Stimulated activated naive B cell treated with anti-CD40 and anti-IgM and Interleukin-4, amounts not matched to agents 10 μg/mL and 1 μg/mL and 100 μg/mL, for 72 hours (primary cell): ENCODE measurements around the gene OXSR1.

Experiments used
- ATAC-seq, 2 donors: fragments of 150-1000 bp; cut with Tn5 transposase; replicated peaks; 2 replicates each; pipeline ENCODE4 v1.10.0; 2021; ENCODE audit warnings: moderate library complexity in 1 of 2
- DNase-seq: peaks from one replicate; pipeline ENCODE4 v3.0.0; 2021
- H3K27ac Mint-ChIP-seq: one replicate; pipeline ENCODE4 v1.8.0; 2022; ENCODE audit warnings: mild to moderate bottlenecking, mixed read lengths
- H3K27me3 Mint-ChIP-seq, 2 donors: one replicate each; pipeline ENCODE4 v1.8.0; 2022; ENCODE audit warnings: mixed read lengths in 2 of 2
- H3K36me3 Mint-ChIP-seq, 2 donors: one replicate each; pipeline ENCODE4 v1.8.0; 2022; ENCODE audit warnings: mixed read lengths in 2 of 2, mild to moderate bottlenecking in 1 of 2
- H3K4me1 Mint-ChIP-seq, 2 donors: one replicate each; pipeline ENCODE4 v1.8.0; 2022; ENCODE audit warnings: mixed read lengths in 2 of 2, mild to moderate bottlenecking in 1 of 2
- H3K4me3 Mint-ChIP-seq, 2 donors: one replicate each; pipeline ENCODE4 v1.8.0; 2022; ENCODE audit warnings: mild to moderate bottlenecking in 2 of 2, mixed read lengths in 2 of 2, moderate library complexity in 1 of 2
- H3K9me3 Mint-ChIP-seq, 2 donors: one replicate each; pipeline ENCODE4 v1.8.0; 2022; ENCODE audit warnings: mixed read lengths in 2 of 2, mild to moderate bottlenecking in 1 of 2

OXSR1 gene

GRCh38 chr3:38164952-38165721 is at the start of gene OXSR1:
OXSR1 (plus strand) TSS chr3:38165537; CDS start chr3:38165877, 340 bp downstream.
- H3K4me1 Mint-ChIP-seq = peaks cover 38 to 50% of the 10 kb centered on the region in 2 donors
- H3K27ac Mint-ChIP-seq = peak within 1 kb of the TSS; percentile 99
- H3K9me3 Mint-ChIP-seq = no peaks in the 10 kb centered on the region
- H3K4me3 Mint-ChIP-seq = peak within 1 kb of the TSS; percentile 96 to 97
- DNase-seq = peak; percentile 96
- no peaks in the 10 kb centered on the region for H3K27me3 Mint-ChIP-seq
- peak; percentile 89 to 92 for ATAC-seq
- peaks cover 11 to 24% of the 10 kb centered on the region in 2 donors for H3K36me3 Mint-ChIP-seq

- H3K27me3 Mint-ChIP-seq = no peaks in the 10 kb centered on the region
- peaks cover 27% of the 10 kb centered on the region in 2 donors for H3K36me3 Mint-ChIP-seq
- peak overlapping the region in 1 of 2 donors; percentile 13 for H3K4me3 Mint-ChIP-seq
- peaks cover 24 to 30% of the 10 kb centered on the region in 2 donors for H3K4me1 Mint-ChIP-seq
- no peaks in the 10 kb centered on the region for H3K9me3 Mint-ChIP-seq
- peak overlapping the region; percentile 65 for H3K27ac Mint-ChIP-seq
- DNase-seq = no peak
- peak; percentile 31 to 54 for ATAC-seq
Measured at GRCh38 chr3:38115645-38116427, 49.5 kb upstream of the OXSR1 start.

DNA sequence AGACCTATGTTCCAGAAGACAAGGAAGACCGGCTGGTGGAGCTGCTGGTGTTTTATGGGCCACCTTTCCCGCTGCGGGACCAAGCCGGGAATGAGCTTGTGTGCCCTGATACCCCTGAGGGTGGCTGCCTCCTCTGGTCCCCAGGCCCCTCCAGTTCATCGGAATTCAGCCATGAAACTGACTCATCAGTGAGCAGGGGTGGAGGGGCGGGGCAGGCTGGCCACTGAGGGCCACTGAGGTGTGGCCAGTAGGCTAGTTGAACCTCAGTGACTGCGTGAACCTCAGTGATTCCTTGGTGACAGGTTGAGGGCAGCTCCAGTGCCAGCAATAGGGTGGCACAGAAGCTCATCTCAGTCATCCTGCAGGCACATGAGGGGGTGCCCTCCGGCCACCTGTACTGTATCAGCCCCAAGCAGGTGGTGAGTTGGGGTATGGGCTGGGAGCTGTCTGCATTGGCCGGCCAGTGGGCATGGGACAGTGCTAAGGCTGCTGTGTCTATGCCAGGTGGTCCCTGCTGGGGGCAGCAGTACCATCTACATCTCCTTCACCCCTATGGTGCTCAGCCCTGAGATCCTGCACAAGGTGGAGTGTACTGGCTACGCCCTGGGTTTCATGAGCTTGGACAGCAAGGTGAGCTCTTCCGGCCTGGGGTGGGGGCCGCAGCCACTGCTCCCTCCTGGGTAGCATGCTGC is 48.7 kb upstream of the OXSR1 start:
- Mint-ChIP-seq H3K27ac (no peak overlapping the region), H3K36me3 (peaks cover 27 to 30% of the 10 kb centered on the region in 2 donors), H3K9me3 (no peaks in the 10 kb centered on the region), H3K27me3 (no peaks in the 10 kb centered on the region), H3K4me3 (no peak overlapping the region), H3K4me1 (peaks cover 24 to 33% of the 10 kb centered on the region in 2 donors)
- ATAC-seq (no peak), DNase-seq (no peak)

- Mint-ChIP-seq H3K4me1 (peaks cover 24 to 33% of the 10 kb centered on the region in 2 donors), H3K27me3 (no peaks in the 10 kb centered on the region), H3K27ac (peak overlapping the region; percentile 69), H3K4me3 (no peak overlapping the region), H3K36me3 (peaks cover 31 to 36% of the 10 kb centered on the region in 2 donors), H3K9me3 (no peaks in the 10 kb centered on the region)
- DNase-seq = no peak
- ATAC-seq = no peak
Measured at GRCh38 chr3:38117163-38117716, 48.1 kb upstream of the OXSR1 start.

GRCh38 chr3:38117748-38118420 is 47.5 kb upstream of the OXSR1 start:
- H3K4me1 Mint-ChIP-seq = peaks cover 24 to 33% of the 10 kb centered on the region in 2 donors
- no peaks in the 10 kb centered on the region for H3K27me3 Mint-ChIP-seq
- ATAC-seq (peak; percentile 78 to 81), DNase-seq (peak; percentile 46)
- peaks cover 34 to 42% of the 10 kb centered on the region in 2 donors for H3K36me3 Mint-ChIP-seq
- H3K27ac Mint-ChIP-seq = peak overlapping the region; percentile 22
- H3K9me3 Mint-ChIP-seq = no peaks in the 10 kb centered on the region
- H3K4me3 Mint-ChIP-seq = no peak overlapping the region

- no peaks in the 10 kb centered on the region for H3K27me3 Mint-ChIP-seq
- H3K36me3 Mint-ChIP-seq = peaks cover 39 to 47% of the 10 kb centered on the region in 2 donors
- H3K4me3 Mint-ChIP-seq = no peak overlapping the region
- H3K27ac Mint-ChIP-seq = peak overlapping the region; percentile 22
- no peak for ATAC-seq
- DNase-seq = no peak
- H3K9me3 Mint-ChIP-seq = no peaks in the 10 kb centered on the region
- H3K4me1 Mint-ChIP-seq = peaks cover 24 to 33% of the 10 kb centered on the region in 2 donors
Measured at GRCh38 chr3:38118421-38119247, 46.7 kb upstream of the OXSR1 start.

DNA sequence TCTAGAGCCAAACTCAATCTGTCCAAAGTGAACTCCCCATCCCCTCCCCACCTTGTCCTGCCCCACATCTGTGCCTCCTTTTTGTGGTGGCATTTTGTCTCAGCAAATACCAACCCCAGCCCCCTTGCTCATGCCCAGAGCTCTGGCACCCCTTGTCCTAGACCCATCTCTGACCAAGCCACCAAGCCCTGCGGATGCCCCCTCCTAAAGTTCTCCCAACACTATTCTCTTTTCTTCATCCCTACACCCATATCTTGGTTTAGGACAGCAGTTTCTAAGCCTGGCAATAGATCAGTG is 46.1 kb upstream of the OXSR1 start:
- ATAC-seq = no peak
- DNase-seq = no peak
- Mint-ChIP-seq H3K4me3 (no peak overlapping the region), H3K27ac (peak overlapping the region; percentile 6), H3K27me3 (no peaks in the 10 kb centered on the region), H3K4me1 (peaks cover 24 to 33% of the 10 kb centered on the region in 2 donors), H3K9me3 (no peaks in the 10 kb centered on the region), H3K36me3 (peaks cover 39 to 47% of the 10 kb centered on the region in 2 donors)

DNA sequence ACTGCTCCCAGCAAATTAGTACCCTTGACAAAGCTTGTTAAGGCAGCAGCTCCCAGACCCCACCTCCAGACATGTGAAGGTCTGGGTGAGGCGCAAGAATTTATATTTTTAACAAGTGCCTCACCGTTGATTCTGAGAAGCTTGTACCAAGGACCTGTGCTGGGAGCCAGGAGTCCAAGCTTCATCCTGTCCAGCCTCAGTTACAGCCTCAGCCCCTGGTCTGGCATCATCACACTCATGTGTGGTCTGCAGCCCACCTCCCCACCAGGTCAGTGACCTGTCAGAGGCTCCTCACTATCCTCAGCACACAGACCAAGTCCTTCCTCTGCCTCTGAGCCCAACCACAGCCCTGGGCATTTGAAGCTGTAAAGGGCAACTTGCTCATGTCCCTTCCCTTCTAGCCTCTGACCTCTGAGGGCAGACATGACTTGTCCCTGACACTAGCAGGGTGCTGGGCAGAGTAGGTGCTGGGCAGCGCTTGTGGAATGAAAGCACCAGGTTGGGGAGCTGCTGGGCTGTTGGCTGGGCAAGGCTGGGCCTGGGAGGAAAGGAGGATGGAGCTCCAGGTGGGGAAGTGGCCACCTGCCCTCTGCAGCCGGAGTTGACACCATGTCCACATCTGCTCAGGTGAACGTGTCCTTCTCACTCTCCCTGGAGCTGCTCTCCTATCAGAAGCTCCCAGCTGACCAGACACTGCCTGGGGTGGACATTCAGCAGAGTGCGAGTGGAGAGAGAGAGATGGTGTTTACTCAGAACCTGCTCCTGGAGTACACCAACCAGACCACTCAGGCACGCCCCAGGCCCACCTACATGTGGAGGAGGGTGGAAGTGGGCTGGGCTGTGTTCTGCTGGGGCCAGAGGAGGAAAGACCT is 45.3 kb upstream of the OXSR1 start:
- Mint-ChIP-seq H3K4me1 (peaks cover 20 to 26% of the 10 kb centered on the region in 2 donors), H3K27ac (no peak overlapping the region), H3K4me3 (no peak overlapping the region), H3K36me3 (peaks cover 43 to 52% of the 10 kb centered on the region in 2 donors), H3K9me3 (no peaks in the 10 kb centered on the region), H3K27me3 (no peaks in the 10 kb centered on the region)
- ATAC-seq (no peak), DNase-seq (no peak)

DNA sequence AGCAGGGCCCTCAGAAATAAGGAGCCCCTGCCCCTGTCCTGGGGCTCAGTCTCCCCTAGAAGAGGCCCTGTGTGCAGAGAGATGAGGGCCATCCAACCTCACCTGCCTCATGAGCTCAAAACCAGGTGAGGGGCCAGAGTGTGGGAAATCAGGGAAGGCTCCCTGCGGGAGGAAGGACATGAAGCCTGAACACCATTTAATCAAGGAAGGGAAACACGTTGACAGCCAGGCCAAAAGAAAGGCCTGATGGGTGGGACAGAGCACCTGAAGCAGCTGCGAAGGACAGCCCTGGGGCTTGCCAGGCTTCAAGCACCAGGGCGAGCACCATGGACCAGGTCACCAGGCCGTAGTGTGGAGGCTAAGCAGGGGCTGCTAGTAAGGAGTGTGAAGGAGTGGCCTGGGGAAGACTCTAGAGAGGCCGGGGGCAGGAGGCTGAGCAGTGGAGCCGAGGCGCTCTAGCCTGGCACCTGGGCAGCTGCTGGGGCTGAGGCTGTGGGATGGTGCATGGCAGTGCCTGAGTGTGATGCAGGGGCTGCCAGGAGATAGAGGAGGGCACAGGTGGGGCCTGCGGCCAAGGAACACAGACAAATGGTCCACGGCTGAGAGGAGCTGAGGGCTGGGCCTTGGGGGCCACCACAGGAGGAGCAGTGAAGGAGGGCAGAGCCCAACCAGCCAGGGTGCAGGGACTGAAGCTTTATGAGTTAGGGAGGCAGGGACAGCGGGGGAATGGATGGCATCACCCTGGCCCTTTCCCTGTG is 44.5 kb upstream of the OXSR1 start:
- no peaks in the 10 kb centered on the region for H3K9me3 Mint-ChIP-seq
- peaks cover 49 to 60% of the 10 kb centered on the region in 2 donors for H3K36me3 Mint-ChIP-seq
- H3K27me3 Mint-ChIP-seq = no peaks in the 10 kb centered on the region
- DNase-seq (no peak), ATAC-seq (no peak)
- H3K27ac Mint-ChIP-seq = peak overlapping the region; percentile 75
- no peak overlapping the region for H3K4me3 Mint-ChIP-seq
- H3K4me1 Mint-ChIP-seq = peaks cover 15 to 24% of the 10 kb centered on the region in 2 donors

- H3K36me3 Mint-ChIP-seq = peaks cover 52 to 63% of the 10 kb centered on the region in 2 donors
Measured at GRCh38 chr3:38121451-38121831, 43.9 kb upstream of the OXSR1 start.

GRCh38 chr3:38121832-38122461 is 43.4 kb upstream of the OXSR1 start:
- Mint-ChIP-seq H3K9me3 (no peaks in the 10 kb centered on the region), H3K4me1 (peaks cover 11 to 20% of the 10 kb centered on the region in 2 donors), H3K36me3 (peaks cover 51 to 66% of the 10 kb centered on the region in 2 donors), H3K4me3 (no peak overlapping the region), H3K27me3 (no peaks in the 10 kb centered on the region), H3K27ac (peak overlapping the region; percentile 60)
- DNase-seq (no peak), ATAC-seq (no peak)

More at GRCh38 chr3:38121451-38121831, 43.9 kb upstream of the OXSR1 start:
- no peaks in the 10 kb centered on the region for H3K27me3 Mint-ChIP-seq
- no peak for DNase-seq
- no peak overlapping the region for H3K4me3 Mint-ChIP-seq
- no peak overlapping the region for H3K27ac Mint-ChIP-seq
- no peak for ATAC-seq
- H3K4me1 Mint-ChIP-seq = peaks cover 12 to 20% of the 10 kb centered on the region in 2 donors
- H3K9me3 Mint-ChIP-seq = no peaks in the 10 kb centered on the region
